GM18526 (cell line): Measurements from ENCODE around the gene INSR.
A peak's percentile ranks its signal among the peaks of the same experiment; 100 is the strongest.

Source experiments
- POLR2A ChIP-seq: IDR thresholded peaks from 3 replicates; pipeline ENCODE4 v1.6.1; 2011; ENCODE audit not compliant: insufficient read length; ENCODE audit errors: extremely low read depth

Gene INSR

DNA sequence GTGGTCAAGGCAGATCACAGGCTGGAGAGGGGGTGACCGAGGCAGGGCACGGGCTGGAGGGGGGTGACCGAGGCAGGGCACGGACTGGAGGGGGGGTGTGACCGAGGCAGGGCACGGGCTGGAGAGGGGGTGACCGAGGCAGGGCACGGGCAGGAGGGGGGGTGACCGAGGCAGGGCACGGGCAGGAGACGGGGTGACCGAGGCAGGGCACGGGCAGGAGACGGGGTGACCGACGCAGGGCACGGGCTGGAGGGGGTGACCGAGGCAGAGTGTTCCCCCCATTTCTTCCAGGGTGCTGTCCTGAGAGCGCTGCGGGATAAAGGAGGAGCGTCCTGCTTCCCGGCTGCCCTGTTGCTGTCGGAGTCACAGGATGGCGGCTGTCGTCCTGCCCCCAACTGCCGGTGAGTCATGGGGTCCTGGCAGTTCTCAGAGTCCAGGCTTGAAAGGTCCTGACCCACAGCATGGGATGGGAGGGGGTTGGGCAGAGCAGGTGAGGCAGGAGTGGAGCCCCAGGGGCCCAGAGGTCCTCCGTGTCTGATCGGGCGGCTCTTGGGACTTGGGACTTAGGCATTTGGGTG, 219.4 kb downstream of the INSR start:
- TF ChIP-seq POLR2A: no peak

DNA sequence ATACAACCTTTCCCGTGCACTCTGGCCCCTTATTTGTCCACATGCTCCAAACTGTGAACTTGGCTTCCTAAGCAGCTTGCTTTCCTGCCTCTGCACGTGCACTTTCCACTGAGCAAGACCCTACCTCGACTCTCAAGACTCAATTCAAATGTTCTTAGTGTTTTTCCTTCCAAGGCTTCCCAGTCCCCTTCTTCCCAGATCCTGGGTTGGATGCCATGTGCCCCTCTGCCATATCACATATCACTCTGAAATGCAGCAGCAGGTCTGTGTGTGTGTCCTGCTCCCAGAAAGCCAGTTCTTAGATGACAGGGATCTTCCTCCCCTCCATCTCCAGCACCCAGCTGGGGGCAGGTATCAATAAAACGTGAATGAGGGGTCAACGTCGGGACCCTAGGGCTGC, 221.7 kb downstream of the INSR start:
- no peak for TF ChIP-seq POLR2A

DNA sequence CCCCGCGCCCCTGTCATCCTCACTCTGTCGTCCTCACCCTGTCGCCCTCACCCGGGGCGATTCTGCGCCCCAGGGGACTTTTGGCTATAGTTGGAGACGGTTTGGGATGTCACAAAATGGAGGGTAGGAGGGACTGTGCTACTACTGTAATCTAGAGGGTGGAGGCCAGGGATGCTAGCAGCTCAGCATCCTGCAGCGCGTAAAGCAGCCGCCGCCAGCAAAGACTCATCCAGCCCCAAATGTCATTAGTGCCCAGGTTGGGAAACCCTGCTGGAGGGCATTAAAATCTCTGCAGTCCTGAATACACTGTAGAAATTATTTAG, 224.3 kb downstream of the INSR start:
- TF ChIP-seq POLR2A: no peak

DNA sequence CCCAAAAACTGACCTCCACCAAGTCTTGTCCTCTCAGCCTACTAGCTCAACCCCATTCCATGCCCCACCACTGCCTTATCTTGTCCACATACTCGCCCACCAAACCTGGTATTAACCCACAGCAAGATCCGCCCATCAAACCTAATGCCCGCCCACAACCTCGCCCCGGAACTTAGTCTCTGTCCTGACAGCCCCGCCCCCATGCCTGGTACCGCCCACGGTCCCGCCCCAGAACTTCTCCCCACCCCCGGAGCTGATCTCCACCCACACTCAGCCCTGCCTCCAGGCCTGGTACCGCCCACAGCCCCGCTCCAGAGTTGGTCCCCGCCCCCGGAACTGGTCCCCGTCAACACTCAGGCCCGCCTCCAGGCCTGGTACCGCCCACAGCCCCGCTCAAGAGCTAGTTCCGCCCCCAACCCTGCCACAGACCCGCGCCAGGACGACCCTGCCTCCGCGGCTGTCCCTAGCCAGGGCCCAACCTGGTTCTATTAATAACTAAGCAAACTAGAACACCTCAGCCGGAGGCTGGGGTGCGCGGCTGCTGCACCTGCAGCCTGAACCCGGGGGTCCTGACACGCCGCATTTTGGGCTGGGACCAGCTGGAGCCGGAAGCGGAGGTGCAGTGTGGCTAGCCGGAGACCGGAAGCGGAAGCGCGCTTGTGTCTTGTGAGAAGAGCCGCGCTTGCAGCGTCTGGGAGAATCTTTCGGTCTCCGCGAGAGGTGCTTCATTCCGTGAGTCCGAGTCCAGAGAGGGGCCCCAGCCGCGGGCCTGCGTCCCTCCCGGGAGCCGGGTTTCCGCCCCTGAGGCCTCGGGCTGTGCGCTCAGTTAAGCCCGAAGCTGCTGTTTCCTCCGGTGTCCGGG, 224.9 kb downstream of the INSR start, which contains the start of gene ZNF557:
Gene ZNF557 (plus strand): TSS at position 662 of the 862 bp plus-strand sequence. CDS start 5,372 bp downstream, outside the sequence.
- peak; percentile 86 for TF ChIP-seq POLR2A

DNA sequence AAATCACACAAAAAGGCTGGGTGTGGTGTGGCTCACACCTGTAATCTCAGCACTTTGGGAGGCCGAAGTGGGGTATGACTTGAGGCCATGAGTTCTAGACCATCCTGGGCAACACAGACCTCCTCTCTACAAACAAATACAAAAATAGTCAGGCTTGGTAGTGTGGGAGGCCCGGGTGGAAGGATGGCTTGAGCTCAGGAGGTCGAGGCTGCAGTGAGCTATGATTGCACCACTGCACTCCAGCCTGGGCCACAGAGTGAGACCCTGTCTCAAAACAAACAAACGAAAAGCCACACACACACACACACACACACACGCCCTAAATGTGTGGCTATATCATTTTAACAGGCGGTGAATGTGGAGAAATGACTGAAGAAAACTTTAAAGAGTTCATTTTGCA, 225.6 kb downstream of the INSR start:
- TF ChIP-seq POLR2A: no peak

DNA sequence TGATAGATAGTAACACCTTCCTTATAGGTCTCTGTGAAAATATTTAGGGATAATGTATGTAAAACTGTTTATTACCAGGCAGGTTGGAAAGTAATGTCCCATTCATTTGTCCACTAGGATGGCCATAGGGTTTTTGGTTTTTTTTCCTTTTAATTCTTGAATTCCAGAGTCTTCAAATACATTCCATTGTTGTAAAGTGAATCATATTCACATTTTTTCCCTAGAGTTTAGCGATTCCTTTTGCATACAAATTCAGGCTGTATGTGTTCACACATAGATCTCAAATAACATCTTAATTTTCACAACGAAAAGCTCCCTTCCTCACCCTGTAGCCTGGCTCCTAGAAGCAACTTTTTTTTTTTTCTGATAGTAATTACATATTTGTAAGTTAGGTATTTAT, 226.5 kb downstream of the INSR start:
- TF ChIP-seq POLR2A: no peak

DNA sequence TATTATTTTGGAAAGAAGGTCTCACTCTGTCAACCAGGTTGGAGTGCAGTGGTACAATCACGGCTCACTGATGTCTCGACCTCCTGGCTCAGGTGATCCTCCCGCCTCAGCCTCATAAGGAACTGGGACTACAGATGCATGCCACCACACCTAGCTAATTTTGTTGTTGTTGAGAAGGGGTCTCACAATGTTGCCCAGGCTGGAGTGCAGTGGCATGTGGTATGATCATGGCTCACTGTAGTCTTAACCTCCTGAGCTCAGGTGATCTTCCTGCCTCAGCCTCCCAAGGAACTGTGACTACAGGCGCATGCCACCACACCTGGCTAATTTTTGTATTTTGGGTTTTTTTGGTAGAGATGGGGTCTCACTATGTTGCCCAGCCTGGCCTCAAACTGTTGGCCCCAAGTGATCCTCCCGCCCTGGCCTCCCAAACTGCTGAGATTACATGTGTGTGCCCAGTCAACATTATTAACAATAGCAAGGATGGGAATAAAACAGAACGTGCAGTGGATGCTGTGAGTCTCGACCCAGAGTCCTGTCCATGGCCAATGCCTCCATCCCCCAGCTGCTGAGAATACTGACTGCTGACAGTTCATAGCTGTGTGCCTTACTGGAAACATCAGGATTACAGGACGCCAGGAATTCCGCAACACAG, 230.3 kb downstream of the INSR start:
- TF ChIP-seq POLR2A: no peak

DNA sequence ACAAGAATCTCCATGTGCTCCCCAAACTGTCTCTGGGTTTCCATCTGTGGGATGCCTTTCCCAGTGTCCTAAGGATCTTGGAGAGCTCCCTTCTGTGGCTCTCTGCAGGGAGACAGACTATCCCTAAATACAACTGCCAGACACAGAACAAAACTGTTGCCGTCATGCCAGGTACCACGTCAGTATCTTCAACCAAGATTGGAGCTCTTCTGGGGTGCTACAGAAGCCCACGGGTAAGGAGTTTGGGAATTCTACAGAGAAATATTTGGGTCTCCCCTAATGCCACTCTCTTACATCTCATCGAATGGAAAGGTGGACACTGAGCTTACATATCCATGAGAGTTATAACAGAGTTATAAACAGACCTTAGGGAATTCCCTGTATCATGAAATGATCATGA, 230.9 kb downstream of the INSR start:
- no peak for TF ChIP-seq POLR2A
